Sigmoid colon (tissue), 7 donors: ENCODE results near the gene SLC16A6. TPM values are rescaled to one million over a fixed set of nuclear protein-coding genes. Genes with fewer than 3 reads are reported as not detected.

Source experiments
- DNase-seq: peaks from one replicate; pipeline ENCODE4 v3.0.0-alpha.2; 2019
- H3K27ac ChIP-seq, 4 donors: fragments of 200-600 bp; sonication (generic); one replicate each; pipeline ENCODE4 v1.5.1; 2016 to 2019; ENCODE audit warnings: mild to moderate bottlenecking in 1 of 4
- H3K27me3 ChIP-seq, 3 donors: fragments of 200-600 bp; sonication (generic); one replicate each; pipeline ENCODE4 v1.5.1; 2019; ENCODE audit warnings: mild to moderate bottlenecking in 1 of 3
- H3K36me3 ChIP-seq, 4 donors: fragments of 200-600 bp; sonication (generic); one replicate each; pipeline ENCODE4 v1.5.1; 2016 to 2019
- H3K4me1 ChIP-seq, 4 donors: fragments of 200-600 bp; sonication (generic); one replicate each; pipeline ENCODE4 v1.5.1; 2017 to 2019
- H3K4me3 ChIP-seq, 4 donors: fragments of 200-600 bp; sonication (generic); one replicate each; pipeline ENCODE4 v1.5.1; 2017 to 2019; ENCODE audit warnings: mild to moderate bottlenecking in 2 of 4, moderate library complexity in 1 of 4
- H3K9me3 ChIP-seq, 4 donors: fragments of 200-600 bp in 3 of 4; sonication (generic) in 3 of 4; one replicate each; pipeline versions ENCODE4 v1.5.1 to v1.6.1; 2013 to 2019
- EP300 ChIP-seq, 4 donors: sonication (generic); formaldehyde crosslinking; IDR thresholded peaks; one replicate each; pipeline ENCODE4 v1.6.1; 2017; ENCODE audit warnings: antibody characterized with exemption in 4 of 4
- POLR2A ChIP-seq, 2 donors: fragments of 450-650 bp; IDR thresholded peaks; one replicate each; pipeline ENCODE4 v1.6.1; 2016; ENCODE audit warnings: antibody characterized with exemption in 2 of 2, mild to moderate bottlenecking in 2 of 2, moderate library complexity in 2 of 2
- POLR2AphosphoS5 ChIP-seq, 4 donors: sonication (generic); formaldehyde crosslinking; IDR thresholded peaks; one replicate each; pipeline ENCODE4 v1.6.1; 2017; ENCODE audit warnings: antibody characterized with exemption in 4 of 4
- WGBS, 2 donors: extraction: QIAGEN DNeasy Blood & Tissue Kit; methylation state at CpG; one replicate each; pipeline ENCODE4 v1.1.7; 2013; 5-methylcytosine and 5-hydroxymethylcytosine counted together
- intact Hi-C: fragments of 100-400 bp; cut with DNase I; formaldehyde crosslinking; loops from one replicate; pipeline ENCODE4 v1.15.1; 2023
- polyA plus RNA-seq, 3 donors: library from polyadenylated mRNA; stranded (reverse); fragments of 200-250 nt; gene quantifications; one replicate each; pipeline ENCODE4 v1.2.3, GENCODE V29; 2013
- total RNA-seq, 4 donors: library from RNA; depleted of rRNA; stranded (reverse); fragments of >200 nt; gene quantifications; one replicate each; pipeline ENCODE4 v1.1.0, GENCODE V29; 2016
- TF ChIP-seq, protein P1 (sequence below), 4 experiments: fragments of 450-650 bp in 3 of 4; fragments of 200-600 bp in 1 of 4; IDR thresholded peaks; one replicate each; pipeline ENCODE4 v1.5.1; 2016 to 2019; ENCODE audit warnings: antibody characterized with exemption in 4 of 4, mild to moderate bottlenecking in 3 of 4, moderate library complexity in 2 of 4
- donor health status: healthy with polysubstance abuse.
- donor health status: Bipolar disorder and iron deficiency.
- donor health status: healthy.

Gene SLC16A6
- total and polyA plus RNA-seq, 7 donors = 0.14 to 2.1 (median 0.67) TPM; not detected in 4

DNA sequence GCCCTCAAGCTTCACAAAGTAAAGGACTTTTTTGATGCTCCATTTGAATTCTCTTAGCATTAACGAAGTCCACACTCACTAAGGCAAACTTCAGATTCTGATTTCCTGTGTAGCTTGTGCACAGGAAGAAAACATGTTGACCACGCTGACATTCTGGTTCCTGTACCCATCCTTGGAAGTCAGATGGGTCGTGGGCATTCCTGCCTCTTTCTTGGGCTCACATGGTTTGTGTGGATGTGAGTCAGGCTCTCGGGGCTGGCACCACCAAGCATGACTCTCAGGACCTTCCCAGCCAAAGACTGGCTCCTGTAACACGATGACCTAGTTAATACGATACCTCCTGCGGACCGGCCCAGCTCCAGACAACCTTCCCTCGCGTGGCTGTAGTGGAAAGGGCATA, 33.2 kb upstream of the SLC16A6 start:
- H3K4me3 ChIP-seq = no peak overlapping the region
- no peaks in the 10 kb centered on the region for H3K4me1 ChIP-seq
- intact Hi-C loops = no loop called here
- no peak overlapping the region for H3K27ac ChIP-seq
- TF ChIP-seq, protein P1, sequence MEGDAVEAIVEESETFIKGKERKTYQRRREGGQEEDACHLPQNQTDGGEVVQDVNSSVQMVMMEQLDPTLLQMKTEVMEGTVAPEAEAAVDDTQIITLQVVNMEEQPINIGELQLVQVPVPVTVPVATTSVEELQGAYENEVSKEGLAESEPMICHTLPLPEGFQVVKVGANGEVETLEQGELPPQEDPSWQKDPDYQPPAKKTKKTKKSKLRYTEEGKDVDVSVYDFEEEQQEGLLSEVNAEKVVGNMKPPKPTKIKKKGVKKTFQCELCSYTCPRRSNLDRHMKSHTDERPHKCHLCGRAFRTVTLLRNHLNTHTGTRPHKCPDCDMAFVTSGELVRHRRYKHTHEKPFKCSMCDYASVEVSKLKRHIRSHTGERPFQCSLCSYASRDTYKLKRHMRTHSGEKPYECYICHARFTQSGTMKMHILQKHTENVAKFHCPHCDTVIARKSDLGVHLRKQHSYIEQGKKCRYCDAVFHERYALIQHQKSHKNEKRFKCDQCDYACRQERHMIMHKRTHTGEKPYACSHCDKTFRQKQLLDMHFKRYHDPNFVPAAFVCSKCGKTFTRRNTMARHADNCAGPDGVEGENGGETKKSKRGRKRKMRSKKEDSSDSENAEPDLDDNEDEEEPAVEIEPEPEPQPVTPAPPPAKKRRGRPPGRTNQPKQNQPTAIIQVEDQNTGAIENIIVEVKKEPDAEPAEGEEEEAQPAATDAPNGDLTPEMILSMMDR (IDR thresholded peaks at IDR 0.05) = no peak
- TF ChIP-seq EP300 (IDR thresholded peaks at IDR 0.05) (no peak), POLR2A (IDR thresholded peaks at IDR 0.05) (no peak), POLR2AphosphoS5 (IDR thresholded peaks at IDR 0.05) (no peak)
- no peaks in the 10 kb centered on the region for H3K9me3 ChIP-seq
- H3K36me3 ChIP-seq = no peaks in the 10 kb centered on the region
- H3K27me3 ChIP-seq = no peaks in the 10 kb centered on the region
- WGBS, 2 donors = 85 to 89% methylated on average over 10 of the region's 10 CpGs
- DNase-seq = no peak

- WGBS, 2 donors = 72 to 93% methylated on average over 3 of the region's 3 CpGs
- Histone ChIP-seq H3K4me1 (no peaks in the 10 kb centered on the region), H3K36me3 (no peaks in the 10 kb centered on the region), H3K9me3 (no peaks in the 10 kb centered on the region), H3K4me3 (no peak overlapping the region), H3K27me3 (no peaks in the 10 kb centered on the region), H3K27ac (no peak overlapping the region)
- DNase-seq = no peak
- TF ChIP-seq POLR2A (IDR thresholded peaks at IDR 0.05) = no peak
- no peak for TF ChIP-seq POLR2AphosphoS5 (IDR thresholded peaks at IDR 0.05)
- TF ChIP-seq EP300 (IDR thresholded peaks at IDR 0.05) = no peak
- intact Hi-C loops = no loop called here
These were observed 31.7 kb upstream of the SLC16A6 start for GRCh38 chr17:68322630-68323029.

DNA sequence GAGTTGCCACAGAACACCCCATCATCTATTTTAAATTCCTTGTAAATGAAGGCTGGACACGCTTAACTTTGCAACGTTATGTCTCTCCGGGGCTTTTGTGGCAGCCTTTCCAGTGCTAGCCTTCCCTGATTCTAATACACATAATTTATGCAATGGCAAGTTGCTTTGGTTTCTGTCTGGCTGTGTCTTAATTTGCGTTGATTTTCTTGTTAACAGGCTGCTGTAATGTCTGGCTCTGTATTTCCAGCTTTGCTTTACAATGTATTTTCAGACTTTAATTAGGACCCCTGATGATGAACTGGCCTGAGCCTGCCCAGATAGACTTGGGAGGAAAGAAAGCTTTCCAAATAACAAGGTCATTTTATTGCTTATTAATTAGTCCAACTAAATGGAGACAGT, 30.6 kb upstream of the SLC16A6 start:
- Histone ChIP-seq H3K9me3 (no peaks in the 10 kb centered on the region), H3K27me3 (no peaks in the 10 kb centered on the region), H3K4me1 (no peaks in the 10 kb centered on the region), H3K27ac (no peak overlapping the region), H3K36me3 (no peaks in the 10 kb centered on the region), H3K4me3 (no peak overlapping the region)
- no peak for TF ChIP-seq EP300 (IDR thresholded peaks at IDR 0.05)
- intact Hi-C loops = no loop called here
- DNase-seq = no peak
- WGBS, 2 donors = 78 to 84% methylated on average over 4 of the region's 4 CpGs

GRCh38 chr17:68320943-68321555, 30.1 kb upstream of the SLC16A6 start:
- TF ChIP-seq, protein P1 (IDR thresholded peaks at IDR 0.05) = no peak
- TF ChIP-seq EP300 (IDR thresholded peaks at IDR 0.05) (no peak), POLR2AphosphoS5 (IDR thresholded peaks at IDR 0.05) (no peak), POLR2A (IDR thresholded peaks at IDR 0.05) (no peak)
- no peak for DNase-seq
- H3K4me3 ChIP-seq = no peak overlapping the region
- H3K36me3 ChIP-seq = no peaks in the 10 kb centered on the region
- intact Hi-C loops = no loop called here
- no peaks in the 10 kb centered on the region for H3K9me3 ChIP-seq
- no peak overlapping the region for H3K27ac ChIP-seq
- H3K27me3 ChIP-seq = no peaks in the 10 kb centered on the region
- no peaks in the 10 kb centered on the region for H3K4me1 ChIP-seq
- 92 to 95% methylated on average over 7 of the region's 7 CpGs for WGBS, 2 donors

DNA sequence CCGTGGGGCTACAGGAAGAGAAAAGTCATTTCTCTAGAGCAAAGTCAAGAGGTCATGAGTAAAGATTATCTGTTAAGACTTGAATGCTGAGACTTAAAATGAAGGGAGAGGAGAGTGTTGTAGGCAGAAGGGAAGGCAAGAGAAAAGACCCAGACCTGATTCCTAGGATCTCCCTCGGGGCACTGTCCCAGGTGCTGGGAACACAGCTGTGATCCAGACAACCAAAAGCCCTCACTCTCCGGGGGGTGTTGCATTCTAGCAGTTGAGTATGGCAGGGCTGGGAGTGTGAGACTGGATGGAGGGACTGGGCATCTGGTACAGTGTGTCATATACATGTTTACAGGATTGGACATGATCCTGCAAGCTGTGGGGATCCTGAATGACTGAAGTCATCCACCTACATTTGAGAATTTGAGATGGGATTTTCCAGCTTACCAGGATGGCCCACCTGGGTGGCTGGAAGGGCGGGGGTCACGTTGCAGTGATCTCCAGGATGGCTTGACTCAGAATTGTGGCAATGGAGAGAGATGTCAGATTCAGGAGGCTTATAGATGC, 29.5 kb upstream of the SLC16A6 start:
- DNase-seq = no peak
- H3K9me3 ChIP-seq = no peaks in the 10 kb centered on the region
- H3K27ac ChIP-seq = no peak overlapping the region
- no peak overlapping the region for H3K4me3 ChIP-seq
- H3K27me3 ChIP-seq = no peaks in the 10 kb centered on the region
- TF ChIP-seq POLR2AphosphoS5 (IDR thresholded peaks at IDR 0.05) (no peak), EP300 (IDR thresholded peaks at IDR 0.05) (no peak), POLR2A (IDR thresholded peaks at IDR 0.05) (no peak)
- TF ChIP-seq, protein P1 (IDR thresholded peaks at IDR 0.05) = no peak
- no peaks in the 10 kb centered on the region for H3K4me1 ChIP-seq
- WGBS, 2 donors = 55 to 77% methylated on average over 5 of the region's 5 CpGs
- intact Hi-C loops = no loop called here
- no peaks in the 10 kb centered on the region for H3K36me3 ChIP-seq
